Esophagus squamous epithelium (tissue), 5 donors: Measurements from ENCODE around the gene ELOVL2. TPM values are rescaled to one million over a fixed set of nuclear protein-coding genes. Genes with fewer than 3 reads are reported as not detected.

ENCODE experiments used
- DNase-seq: peaks from one replicate; lab custom pipeline; 2025; lab: John Stamatoyannopoulos, UW
- H3K27ac ChIP-seq, 4 donors: fragments of 200-600 bp; sonication (generic); one replicate each; pipeline ENCODE4 v1.5.1; 2016 to 2019; ENCODE audit warnings: mild to moderate bottlenecking in 1 of 4
- H3K27me3 ChIP-seq, 4 donors: fragments of 200-600 bp; sonication (generic); 1 replicate in 3 of 4; 2 replicates in 1 of 4; pipeline versions ENCODE4 v1.5.1 to v1.6.0; 2017 to 2021; ENCODE audit warnings: antibody characterized with exemption in 1 of 4
- H3K36me3 ChIP-seq, 3 donors: fragments of 200-600 bp; sonication (generic); one replicate each; pipeline ENCODE4 v1.5.1; 2016 to 2019
- H3K4me1 ChIP-seq, 3 donors: fragments of 200-600 bp; sonication (generic); one replicate each; pipeline ENCODE4 v1.5.1; 2017 to 2019
- H3K4me3 ChIP-seq, 4 donors: fragments of 200-600 bp; sonication (generic); 1 replicate in 3 of 4; 2 replicates in 1 of 4; pipeline ENCODE4 v1.5.1; 2016 to 2019; ENCODE audit warnings: mild to moderate bottlenecking in 2 of 4, moderate library complexity in 1 of 4
- H3K9me3 ChIP-seq, 3 donors: fragments of 200-600 bp; sonication (generic); one replicate each; pipeline ENCODE4 v1.5.1; 2016 to 2019
- POLR2A ChIP-seq, 4 donors: fragments of 450-650 bp; IDR thresholded peaks; one replicate each; pipeline ENCODE4 v1.6.1; 2017; ENCODE audit warnings: antibody characterized with exemption in 4 of 4, mild to moderate bottlenecking in 4 of 4, moderate library complexity in 3 of 4
- WGBS, 2 donors: methylation state at CpG; one replicate each; pipeline ENCODE4 v1.1.5; 2018; 5-methylcytosine and 5-hydroxymethylcytosine counted together
- intact Hi-C: fragments of 100-400 bp; cut with DNase I; formaldehyde crosslinking; loops from one replicate; pipeline ENCODE4 v1.15.0; 2022
- total RNA-seq, 4 donors: library from RNA; depleted of rRNA; stranded (reverse); fragments of >200 nt; gene quantifications; one replicate each; pipeline ENCODE4 v1.1.0, GENCODE V29; 2016
- TF ChIP-seq, protein P1 (sequence below), 6 experiments: fragments of 450-650 bp in 4 of 6; fragments of 200-600 bp in 2 of 6; sonication (generic) in 2 of 6; IDR thresholded peaks; one replicate each; pipeline ENCODE4 v1.5.1; 2016 to 2019; ENCODE audit warnings: antibody characterized with exemption in 6 of 6, mild to moderate bottlenecking in 4 of 6, moderate library complexity in 4 of 6
- donor health status: DM: yes; HTN: yes; CAD: no.

The ELOVL2 gene
- total RNA-seq, 4 donors from 2014 or later = 0.06 to 0.38 (median 0.18) TPM; not detected in 1

DNA sequence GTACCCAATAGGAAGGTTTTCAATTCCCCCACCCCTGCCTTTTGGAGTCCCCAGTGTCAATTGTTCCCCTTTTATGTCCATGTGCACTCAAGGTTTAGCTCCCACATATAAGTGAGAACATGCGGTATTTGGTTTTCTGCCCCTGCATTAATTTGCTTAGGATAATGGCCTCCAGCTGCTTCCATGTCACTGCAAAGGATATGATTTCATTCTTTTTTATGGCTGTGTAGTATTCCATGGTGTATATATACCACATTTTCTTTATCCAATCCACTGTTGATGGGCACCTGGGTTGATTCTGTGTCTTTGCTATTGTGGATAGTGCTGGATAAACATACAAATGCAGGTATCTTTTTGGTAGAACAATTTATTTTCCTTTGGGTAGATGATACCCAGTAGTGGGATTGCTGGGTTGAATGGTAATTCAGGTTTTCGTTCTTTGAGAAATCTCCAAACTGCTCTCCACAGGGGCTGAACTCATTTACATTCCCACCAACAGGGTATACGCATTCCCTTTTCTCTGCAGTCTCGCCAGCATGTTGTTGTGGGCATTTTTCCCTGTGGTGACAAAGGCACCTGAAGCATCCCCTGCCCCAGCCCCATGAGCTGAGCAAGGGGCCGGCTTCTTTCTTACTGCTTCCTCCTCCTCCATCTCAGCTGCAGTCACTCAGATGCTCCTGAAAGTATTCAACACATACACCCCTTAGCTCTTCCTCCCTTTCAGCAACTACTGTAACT lies 66.7 kb downstream of the ELOVL2 start:
- no peak overlapping the region for H3K4me3 ChIP-seq
- H3K36me3 ChIP-seq = no peaks in the 10 kb centered on the region
- WGBS, 2 donors = 87 to 94% methylated on average over 5 of the region's 5 CpGs
- no peaks in the 10 kb centered on the region for H3K9me3 ChIP-seq
- intact Hi-C loops = no loop called here
- no peaks in the 10 kb centered on the region for H3K4me1 ChIP-seq
- H3K27ac ChIP-seq = no peak overlapping the region
- H3K27me3 ChIP-seq = no peaks in the 10 kb centered on the region
- no peak for TF ChIP-seq POLR2A (IDR thresholded peaks at IDR 0.05)
- TF ChIP-seq, protein P1, sequence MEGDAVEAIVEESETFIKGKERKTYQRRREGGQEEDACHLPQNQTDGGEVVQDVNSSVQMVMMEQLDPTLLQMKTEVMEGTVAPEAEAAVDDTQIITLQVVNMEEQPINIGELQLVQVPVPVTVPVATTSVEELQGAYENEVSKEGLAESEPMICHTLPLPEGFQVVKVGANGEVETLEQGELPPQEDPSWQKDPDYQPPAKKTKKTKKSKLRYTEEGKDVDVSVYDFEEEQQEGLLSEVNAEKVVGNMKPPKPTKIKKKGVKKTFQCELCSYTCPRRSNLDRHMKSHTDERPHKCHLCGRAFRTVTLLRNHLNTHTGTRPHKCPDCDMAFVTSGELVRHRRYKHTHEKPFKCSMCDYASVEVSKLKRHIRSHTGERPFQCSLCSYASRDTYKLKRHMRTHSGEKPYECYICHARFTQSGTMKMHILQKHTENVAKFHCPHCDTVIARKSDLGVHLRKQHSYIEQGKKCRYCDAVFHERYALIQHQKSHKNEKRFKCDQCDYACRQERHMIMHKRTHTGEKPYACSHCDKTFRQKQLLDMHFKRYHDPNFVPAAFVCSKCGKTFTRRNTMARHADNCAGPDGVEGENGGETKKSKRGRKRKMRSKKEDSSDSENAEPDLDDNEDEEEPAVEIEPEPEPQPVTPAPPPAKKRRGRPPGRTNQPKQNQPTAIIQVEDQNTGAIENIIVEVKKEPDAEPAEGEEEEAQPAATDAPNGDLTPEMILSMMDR (IDR thresholded peaks at IDR 0.05) = no peak
- DNase-seq = no peak

DNA sequence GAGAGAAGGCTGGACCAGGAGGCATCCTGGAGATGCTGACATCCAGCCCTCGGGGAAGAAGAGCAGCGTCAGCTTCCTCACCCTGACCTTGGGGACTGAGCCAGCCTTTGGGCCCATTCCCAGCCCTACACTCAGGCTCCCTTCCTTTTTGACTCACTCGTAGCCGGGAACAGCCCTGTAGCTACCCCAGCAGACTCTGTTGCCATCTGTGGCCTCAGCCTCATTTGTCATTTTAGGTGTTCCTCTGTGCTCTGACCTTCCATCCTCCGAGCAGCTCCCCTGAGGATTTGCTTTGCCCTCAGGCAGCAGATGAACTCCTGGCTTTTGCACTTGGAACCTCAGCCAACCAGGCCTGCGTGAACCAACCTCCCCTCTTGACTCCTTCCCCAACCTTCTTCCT lies 67.5 kb downstream of the ELOVL2 start:
- Histone ChIP-seq H3K27ac (no peak overlapping the region), H3K4me3 (no peak overlapping the region), H3K4me1 (no peaks in the 10 kb centered on the region), H3K9me3 (no peaks in the 10 kb centered on the region), H3K27me3 (no peaks in the 10 kb centered on the region), H3K36me3 (no peaks in the 10 kb centered on the region)
- TF ChIP-seq, protein P1 (IDR thresholded peaks at IDR 0.05) = no peak
- TF ChIP-seq POLR2A (IDR thresholded peaks at IDR 0.05) = no peak
- intact Hi-C loops = no loop called here
- no peak for DNase-seq
- WGBS, 2 donors = 68% methylated on average over 5 to 6 of the region's 6 CpGs

DNA sequence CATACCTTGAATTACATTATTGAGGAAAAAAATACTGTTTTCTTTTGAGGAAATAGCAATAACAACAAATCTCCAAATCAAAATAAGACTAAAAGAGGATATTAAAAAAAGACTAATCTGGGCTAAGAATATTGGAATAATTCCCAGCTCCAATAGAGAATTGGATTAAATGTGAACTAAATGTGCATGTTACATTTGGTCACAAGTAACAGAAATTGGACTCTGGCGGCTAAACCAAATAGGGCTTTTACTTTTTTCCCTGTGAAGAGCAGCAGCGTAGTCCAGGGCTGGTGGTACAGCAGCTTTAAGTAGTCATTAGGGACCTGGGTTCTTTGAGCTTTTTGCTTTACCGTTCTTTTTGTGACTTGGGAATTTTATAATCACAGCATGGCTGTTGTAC lies 71.9 kb downstream of the ELOVL2 start:
- H3K36me3 ChIP-seq = no peaks in the 10 kb centered on the region
- peaks cover 0 to under 1% (median 0%) of the 10 kb centered on the region in 3 donors for H3K9me3 ChIP-seq
- intact Hi-C loops = no loop called here
- no peak overlapping the region for H3K4me3 ChIP-seq
- H3K4me1 ChIP-seq = no peaks in the 10 kb centered on the region
- 87 to 88% methylated on average over 3 of the region's 3 CpGs for WGBS, 2 donors
- DNase-seq = no peak
- no peak overlapping the region for H3K27ac ChIP-seq
- no peaks in the 10 kb centered on the region for H3K27me3 ChIP-seq
- TF ChIP-seq, protein P1 (IDR thresholded peaks at IDR 0.05) = no peak
- TF ChIP-seq POLR2A (IDR thresholded peaks at IDR 0.05) = no peak

DNA sequence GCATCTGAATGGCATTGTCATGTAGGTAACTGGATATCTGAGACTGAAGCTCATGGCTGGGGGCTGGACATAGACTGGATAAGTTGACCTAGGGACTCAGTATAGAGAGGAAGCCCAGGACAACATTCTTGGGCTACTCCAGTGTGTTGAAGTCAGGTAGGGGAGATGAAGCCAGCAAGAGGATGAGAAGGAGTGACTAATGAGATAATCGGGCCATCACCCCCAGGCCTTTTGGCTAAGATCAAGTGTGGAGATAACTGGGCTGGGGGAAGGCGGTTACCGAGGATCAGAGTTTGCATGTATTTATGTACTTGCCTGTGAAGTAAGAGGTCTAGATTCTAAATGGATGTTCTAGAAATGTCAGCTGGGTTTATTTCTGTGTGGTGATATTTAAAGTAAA lies 73.4 kb downstream of the ELOVL2 start:
- TF ChIP-seq POLR2A (IDR thresholded peaks at IDR 0.05) = no peak
- TF ChIP-seq, protein P1 (IDR thresholded peaks at IDR 0.05) = no peak
- Histone ChIP-seq H3K4me3 (no peak overlapping the region), H3K36me3 (no peaks in the 10 kb centered on the region), H3K4me1 (no peaks in the 10 kb centered on the region), H3K27me3 (no peaks in the 10 kb centered on the region), H3K27ac (no peak overlapping the region), H3K9me3 (peaks cover 0 to 13% (median 5%) of the 10 kb centered on the region in 3 donors)
- no peak for DNase-seq
- WGBS, 2 donors = 41 to 74% methylated on average over 3 of the region's 3 CpGs
- intact Hi-C loops = no loop called here

DNA sequence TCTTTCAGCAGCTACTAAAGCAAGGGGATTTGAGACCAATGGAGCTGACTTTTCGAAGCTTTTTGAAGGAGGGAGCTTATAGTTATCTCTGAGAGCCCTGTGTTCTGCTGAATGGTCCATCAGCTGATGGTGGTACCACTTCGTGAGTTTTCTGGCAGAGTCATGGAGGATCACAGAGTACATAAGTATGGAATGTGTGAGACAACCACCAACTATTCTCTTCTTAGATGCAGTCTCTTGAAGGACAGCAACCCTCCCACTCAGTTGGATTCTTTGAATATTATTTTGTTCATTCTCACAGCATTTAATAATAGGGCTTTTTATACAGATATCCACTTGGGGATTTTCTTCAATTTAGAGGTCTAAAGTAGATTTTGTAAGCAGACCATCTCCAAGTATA lies 75.3 kb downstream of the ELOVL2 start:
- H3K4me1 ChIP-seq = no peaks in the 10 kb centered on the region
- WGBS, 2 donors = 47 to 54% methylated on average over 2 of the region's 2 CpGs
- H3K27ac ChIP-seq = no peak overlapping the region
- H3K9me3 ChIP-seq = peaks cover 0 to 15% (median 5%) of the 10 kb centered on the region in 3 donors
- no peak for DNase-seq
- H3K4me3 ChIP-seq = no peak overlapping the region
- H3K36me3 ChIP-seq = no peaks in the 10 kb centered on the region
- TF ChIP-seq POLR2A (IDR thresholded peaks at IDR 0.05) = no peak
- TF ChIP-seq, protein P1 (IDR thresholded peaks at IDR 0.05) = no peak
- H3K27me3 ChIP-seq = no peaks in the 10 kb centered on the region
- intact Hi-C loops = no loop called here
